Measurements from ENCODE around the gene ETV1.
"Not testable (repeated sequence)": the region's sequence is repeated elsewhere in the genome, so short reads cannot be mapped to it uniquely, and the experiment has no call there.

The ETV1 gene

GRCh38 chr7:13920053-13920697 is 69.3 kb downstream of the ETV1 start:
- DNase-seq: no peak

DNA sequence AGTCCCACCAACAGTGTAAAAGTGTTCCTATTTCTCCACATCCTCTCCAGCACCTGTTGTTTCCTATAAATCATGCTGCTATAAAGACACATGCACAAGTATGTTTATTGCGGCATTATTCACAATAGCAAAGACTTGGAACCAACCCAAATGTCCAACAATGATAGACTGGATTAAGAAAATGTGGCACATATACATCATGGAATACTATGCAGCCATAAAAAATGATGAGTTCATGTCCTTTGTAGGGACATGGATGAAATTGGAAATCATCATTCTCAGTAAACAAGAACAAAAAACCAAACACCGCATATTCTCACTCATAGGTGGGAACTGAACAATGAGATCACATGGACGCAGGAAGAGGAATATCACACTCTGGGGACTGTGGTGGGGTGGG is 71.1 kb downstream of the ETV1 start:
- DNase-seq: not testable (repeated sequence)

DNA sequence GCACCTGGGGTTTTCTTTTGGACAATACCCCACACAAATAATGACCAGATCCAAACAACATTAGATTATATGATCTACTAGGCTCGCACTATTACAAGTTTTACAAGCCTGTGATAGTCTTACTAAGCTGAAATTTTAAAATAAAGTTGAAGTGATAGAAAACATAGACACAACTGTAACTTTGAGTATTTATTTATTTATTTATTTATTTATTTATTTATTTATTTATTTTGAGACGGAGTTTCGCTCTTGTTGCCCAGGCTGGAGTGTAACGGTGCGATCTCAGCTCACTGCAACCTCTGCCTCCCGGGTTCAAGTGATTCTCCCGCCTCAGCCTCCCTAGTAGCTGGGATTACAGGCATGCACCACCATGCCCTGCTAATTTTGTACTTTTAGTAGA is 72.4 kb downstream of the ETV1 start:
- DNase-seq: not testable (repeated sequence)

DNA sequence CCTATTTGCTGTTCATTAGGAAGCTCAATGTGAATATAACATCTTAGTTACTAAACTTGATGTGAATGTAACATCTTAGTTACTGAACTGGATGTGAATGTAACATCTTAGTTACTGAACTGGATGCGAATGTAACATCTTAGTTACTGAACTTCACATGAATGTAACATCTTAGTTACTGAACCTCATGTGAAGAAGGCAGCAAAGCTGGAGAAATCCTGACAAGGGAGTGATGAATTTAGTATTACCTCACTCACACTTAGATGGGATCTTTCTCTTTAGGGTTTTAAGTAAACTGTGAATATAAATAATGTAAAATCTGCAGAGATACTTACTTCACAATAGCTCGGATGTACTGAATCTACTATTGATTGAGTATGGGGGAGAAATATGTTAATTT is 73.6 kb downstream of the ETV1 start:
- DNase-seq: no peak

GRCh38 chr7:13912715-13913278 is 76.7 kb downstream of the ETV1 start:
- no peak for DNase-seq

DNA sequence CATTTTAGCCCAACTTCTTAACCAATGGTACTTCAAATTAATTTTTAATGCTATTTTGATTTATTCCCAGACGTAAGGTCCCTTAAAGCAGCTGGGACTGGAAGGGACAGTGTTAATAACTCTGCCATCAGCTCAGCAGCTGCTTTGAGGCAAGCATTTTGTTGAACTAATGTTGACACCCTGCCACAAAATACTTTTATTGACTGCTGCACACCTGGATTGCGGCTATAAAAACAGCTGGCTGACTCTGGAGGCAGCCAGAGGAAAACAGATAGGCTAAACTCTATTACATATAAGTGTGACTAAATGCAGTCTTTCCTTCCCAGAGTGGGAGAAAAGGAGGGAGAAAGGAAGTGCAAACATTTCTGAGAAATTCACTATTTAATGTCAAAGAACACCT is 77.6 kb downstream of the ETV1 start:
- no peak for DNase-seq

GRCh38 chr7:13910805-13911551 is 78.5 kb downstream of the ETV1 start:
- DNase-seq: no peak

DNA sequence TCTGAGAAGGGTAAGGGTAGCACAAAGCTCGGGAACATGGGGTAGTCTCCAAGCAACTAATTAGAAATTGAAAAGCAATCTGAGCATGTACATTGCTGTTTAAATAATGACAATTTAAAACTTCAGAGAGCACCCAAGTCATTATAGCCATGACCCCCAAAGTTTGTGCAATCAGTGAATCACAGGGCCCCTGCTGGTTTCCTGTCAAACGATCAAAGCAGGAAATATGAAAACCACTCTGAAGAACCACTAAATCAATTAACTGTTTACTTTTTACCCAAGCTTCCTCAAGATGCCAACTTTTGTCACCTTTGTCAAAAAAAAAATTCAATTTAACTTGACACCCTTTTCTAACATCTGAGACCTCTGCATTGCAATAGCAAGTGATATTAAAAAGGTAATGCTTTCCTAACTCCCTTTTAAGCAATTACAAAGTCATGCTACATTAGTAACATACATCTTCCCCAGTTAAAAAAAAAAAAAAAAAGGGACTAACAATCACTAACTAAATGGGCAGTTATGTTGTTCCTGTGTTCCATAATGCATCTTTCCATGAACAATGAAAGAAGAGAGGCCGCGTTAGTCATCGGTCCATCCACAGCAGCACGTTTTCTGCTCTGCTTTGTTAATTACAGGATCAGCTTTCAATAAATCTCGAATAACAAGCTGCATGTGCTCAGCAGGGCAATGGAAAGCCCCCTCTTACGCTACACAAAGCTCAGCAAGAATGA is 80.6 kb downstream of the ETV1 start:
- no peak for DNase-seq

DNA sequence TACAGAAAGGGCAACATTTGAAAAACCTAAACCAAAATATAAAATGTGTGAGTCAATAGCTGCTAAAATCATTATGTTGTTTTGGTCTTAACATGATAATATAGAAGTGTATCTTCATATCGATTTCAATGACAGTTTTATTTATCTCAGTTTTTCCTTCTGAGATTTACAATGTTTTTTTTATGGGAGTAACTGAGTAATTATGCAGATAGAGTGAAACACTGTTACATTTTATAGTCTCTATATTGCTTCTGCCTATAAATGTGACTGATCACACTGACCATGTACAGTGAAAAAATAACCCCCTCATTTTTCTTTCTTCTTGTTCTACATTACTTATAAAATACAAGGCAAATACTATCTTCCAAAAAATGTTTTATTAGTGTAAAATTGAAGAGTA is 81.6 kb downstream of the ETV1 start:
- DNase-seq: no peak

DNA sequence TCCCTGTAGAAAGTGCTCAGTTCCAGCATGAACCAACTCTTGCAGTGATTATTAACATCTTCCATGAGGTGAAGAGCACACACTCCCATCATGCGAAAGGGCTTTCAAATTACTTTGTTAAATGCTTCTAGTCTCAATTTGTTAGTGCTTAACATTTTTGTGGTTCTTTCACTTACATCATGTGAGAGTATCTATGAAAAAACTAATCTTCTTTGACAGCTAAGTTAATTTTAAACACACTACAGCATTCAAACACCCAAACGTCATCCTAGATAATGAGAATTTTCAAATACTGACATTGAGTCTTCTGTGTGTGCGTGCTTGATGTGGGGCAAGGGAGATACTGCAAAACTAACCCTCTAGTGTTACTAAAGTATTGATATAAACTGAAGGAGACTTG is 84.8 kb downstream of the ETV1 start:
- DNase-seq: no peak

DNA sequence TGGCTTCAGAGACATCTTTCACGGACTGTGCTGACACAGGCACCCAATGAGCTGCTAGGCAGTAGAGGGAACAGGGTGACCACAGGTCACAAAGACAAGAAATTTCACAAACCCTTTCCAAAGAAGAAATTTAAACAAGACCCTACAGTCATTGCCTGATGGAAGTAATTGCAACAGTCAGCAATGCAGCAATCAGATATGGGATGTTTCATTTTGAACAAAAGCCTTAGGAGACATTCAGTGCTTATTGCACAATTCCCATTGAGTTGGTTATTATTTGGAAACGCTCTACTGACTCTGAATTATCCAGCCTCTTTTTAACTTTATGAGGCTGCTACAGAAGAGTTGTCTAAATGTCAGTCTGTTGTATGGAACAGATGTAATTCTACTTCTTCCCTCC is 85.5 kb downstream of the ETV1 start:
- DNase-seq: no peak

DNA sequence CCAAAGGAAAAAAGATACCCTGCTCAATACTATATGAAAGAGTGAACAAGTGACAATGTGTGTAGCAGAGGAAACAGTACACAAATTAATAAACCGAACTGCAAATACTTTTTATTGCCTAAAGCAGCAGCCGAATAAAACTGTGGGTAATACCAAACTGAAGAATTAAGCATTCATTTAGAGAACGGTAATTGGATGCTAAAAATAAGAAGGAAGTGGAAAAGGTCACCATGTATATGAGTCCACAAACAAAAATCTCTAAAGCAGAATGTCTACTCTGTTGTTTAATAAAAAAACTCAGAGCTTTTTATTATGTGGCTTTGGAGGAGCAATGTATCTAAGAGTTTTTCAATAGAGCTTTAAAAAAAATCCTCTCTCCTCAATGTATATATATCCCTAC is 87.9 kb downstream of the ETV1 start:
- DNase-seq: no peak

- DNase-seq: no peak
Measured at GRCh38 chr7:13898957-13899670, 90.4 kb downstream of the ETV1 start.

GRCh38 chr7:13897819-13898218 is 91.6 kb downstream of the ETV1 start:
- no peak for DNase-seq

- DNase-seq: no peak
Measured at GRCh38 chr7:13894954-13895353, 94.5 kb downstream of the ETV1 start.

DNA sequence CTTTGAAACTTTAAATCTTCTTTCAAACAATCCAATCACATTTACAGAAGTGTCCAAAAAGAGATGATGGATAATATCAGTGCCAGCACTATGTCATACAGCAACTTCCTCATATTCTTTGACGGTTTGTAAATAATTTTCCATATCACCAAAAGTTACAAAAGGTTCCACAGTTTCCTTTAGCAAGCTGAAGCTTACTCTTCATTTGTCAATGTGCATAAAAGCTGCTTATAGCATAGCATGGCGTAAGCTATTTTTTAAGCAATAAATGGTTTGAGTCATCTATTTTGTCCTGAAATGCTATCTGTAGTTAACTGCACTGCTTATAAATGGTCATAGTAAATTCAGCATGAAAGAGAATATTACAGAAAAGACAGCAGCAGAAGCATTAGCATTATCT is 95.1 kb downstream of the ETV1 start:
- DNase-seq: no peak

- no peak for DNase-seq
Measured at GRCh38 chr7:13890793-13891192, 98.7 kb downstream of the ETV1 start.

DNA sequence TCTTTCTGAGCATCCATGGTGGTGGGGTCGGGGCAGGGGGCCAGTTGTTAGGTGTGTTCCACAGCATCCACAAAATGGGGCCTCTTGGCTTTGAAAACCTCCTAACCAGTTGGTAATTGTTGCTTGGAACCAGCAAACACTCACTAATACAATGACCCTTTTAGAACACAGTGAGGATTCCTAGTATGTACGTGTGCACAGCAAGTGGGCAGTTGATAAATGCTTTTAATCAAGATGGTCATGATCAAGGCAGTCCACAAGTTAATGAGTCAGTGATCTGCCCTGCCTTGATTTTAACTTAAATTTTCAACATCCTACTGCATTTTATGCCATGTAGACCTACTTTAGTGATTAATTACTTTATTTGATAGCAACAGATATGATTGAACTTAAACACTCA is 103.1 kb downstream of the ETV1 start:
- no peak for DNase-seq

- no peak for DNase-seq
Measured at GRCh38 chr7:13882051-13882450, 107.4 kb downstream of the ETV1 start.

DNA sequence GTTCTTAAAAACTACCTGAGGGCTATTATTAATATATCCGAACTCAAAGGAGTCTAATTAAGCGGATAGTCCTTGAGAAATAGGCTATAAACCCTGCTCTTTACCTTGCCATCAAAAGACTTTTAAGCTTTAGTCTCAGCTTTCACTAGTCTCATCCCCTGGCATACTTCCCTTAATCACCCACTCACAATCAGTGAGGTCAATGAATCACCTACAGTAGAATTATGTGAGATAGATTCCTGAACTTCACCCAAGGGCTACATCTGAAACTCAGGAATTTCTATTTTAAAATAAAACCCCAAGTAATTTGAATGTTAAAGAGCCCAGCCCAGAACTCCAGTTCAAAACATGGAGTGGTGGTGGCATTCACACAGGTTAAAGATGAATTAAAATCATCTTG is 108.7 kb downstream of the ETV1 start:
- no peak for DNase-seq

- no peak for DNase-seq
Measured at GRCh38 chr7:13879994-13880686, 109.3 kb downstream of the ETV1 start.

DNA sequence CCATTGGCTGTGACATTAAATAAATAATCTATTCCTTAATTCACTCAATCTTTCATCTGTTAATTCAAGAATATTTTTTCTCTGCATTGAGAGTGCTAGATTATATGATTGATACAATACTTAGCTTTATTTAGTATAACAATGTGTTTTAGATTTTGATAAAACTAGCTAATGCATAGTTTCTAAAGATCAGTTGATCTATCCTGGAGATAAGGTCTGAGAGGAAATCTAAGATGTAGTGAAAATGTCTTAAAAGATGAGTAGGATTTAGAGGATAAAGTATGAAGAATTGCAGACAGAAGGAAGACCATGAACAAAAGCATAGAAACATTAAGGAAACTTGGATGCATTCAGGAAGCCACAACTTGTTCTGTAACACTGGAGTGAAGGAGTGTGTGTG is 110.3 kb downstream of the ETV1 start:
- no peak for DNase-seq

- DNase-seq: no peak
Measured at GRCh38 chr7:13878154-13878553, 111.3 kb downstream of the ETV1 start.

All from activated CD4-positive, alpha-beta T cell treated with anti-CD3 and anti-CD28 coated beads for 1 hour (primary cell).